Hindlimb muscle (tissue), 1 donor: Measurements from ENCODE around the gene TPRX1. TPM values are rescaled to one million over a fixed set of nuclear protein-coding genes. Genes with fewer than 3 reads are reported as not detected.
"Not testable (repeated sequence)": the region's sequence is repeated elsewhere in the genome, so short reads cannot be mapped to it uniquely, and the experiment has no call there.

Experiments
- DNase-seq: peaks from one replicate; pipeline ENCODE4 v3.0.0-alpha.2; 2013
- polyA plus RNA-seq: library from polyadenylated mRNA; unstranded; fragments of 120-200 nt; gene quantifications from one replicate; pipeline ENCODE4 v1.2.1, GENCODE V29; 2013; ENCODE audit not compliant: insufficient read length

The TPRX1 gene
- polyA plus RNA-seq, 1 donor, result not detected

- DNase-seq, result no peak
These were observed 38.6 kb downstream of the TPRX1 start for GRCh38 chr19:47765523-47766358.

DNA sequence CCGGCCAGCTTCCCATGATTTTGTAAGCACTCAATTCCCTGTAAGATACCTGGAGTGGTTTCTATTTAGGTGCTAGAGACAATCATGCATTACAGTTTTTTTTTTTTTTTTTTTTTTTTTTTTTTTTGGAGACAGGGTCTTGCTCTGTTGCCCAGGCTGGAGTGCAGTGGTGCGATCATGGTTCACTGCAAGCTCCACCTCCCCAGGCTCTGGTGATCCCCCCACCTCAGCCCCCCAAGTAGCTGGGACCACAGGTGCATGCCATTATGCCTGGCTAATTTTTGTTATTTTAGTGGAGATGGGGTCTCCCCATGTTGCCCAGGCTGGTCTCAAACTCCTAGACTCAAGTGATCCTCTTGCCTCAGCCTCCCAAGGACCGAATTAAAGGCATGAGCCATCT, 39.6 kb downstream of the TPRX1 start:
- not testable (repeated sequence) for DNase-seq

GRCh38 chr19:47762615-47763308, 41.6 kb downstream of the TPRX1 start:
- no peak for DNase-seq

DNA sequence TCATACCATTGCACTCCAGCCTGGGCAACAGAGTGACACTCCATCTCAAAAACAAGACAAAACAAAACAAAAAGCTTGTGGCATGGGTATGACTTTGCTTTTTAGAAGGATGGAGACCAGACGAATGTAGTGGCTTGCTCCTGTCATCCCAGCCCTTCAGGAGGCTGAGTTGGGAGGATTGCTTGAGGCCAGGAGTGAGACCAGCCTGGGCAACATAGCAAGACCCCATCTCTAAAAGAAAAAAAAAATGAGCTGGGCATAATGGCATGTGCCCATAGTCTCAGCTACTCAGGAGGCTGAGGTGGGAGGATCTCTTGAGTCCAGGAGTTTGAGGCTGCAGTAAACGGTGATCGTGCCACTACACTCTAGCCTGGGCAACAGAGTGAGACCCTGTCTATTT, 42.2 kb downstream of the TPRX1 start:
- DNase-seq, result no peak

DNA sequence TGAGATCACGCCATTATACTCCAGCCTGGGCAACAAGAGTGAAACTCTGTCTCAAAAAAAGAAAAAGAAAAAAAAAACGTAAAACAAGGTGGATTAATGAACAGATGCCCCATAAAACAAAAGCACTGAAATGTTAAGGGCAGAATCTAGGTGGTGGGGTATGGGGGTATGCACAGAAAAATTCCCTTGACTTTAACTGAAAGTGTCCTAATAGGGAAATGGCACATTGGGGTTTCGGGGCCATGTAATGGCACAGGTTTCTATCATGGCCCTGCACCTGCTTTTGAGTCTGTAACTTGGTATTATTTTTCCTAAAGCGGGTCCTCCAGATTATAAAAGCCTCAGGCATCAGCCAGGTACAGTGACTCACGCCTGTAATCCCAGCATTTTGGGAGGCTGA, 42.8 kb downstream of the TPRX1 start:
- DNase-seq, result no peak

GRCh38 chr19:47760632-47760999, 43.7 kb downstream of the TPRX1 start:
- DNase-seq, result no peak

DNA sequence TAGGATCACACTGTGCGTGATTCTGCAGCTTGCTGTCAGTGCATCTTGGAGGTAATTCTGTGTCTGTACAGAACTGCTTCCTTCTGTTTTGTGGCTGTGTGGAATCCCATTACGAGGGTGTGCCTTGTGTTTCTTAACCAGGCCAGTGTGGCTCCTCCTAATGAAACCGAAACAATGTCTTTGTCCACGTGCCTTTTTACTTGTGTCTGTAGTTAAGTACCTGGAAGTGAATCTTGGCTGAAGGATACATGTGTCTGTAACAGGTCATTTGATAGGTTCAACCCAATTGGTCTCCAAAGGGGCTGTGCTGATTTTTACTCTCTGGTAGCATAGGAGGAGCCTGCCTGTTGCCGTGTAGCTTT, 45.9 kb downstream of the TPRX1 start:
- no peak for DNase-seq

DNA sequence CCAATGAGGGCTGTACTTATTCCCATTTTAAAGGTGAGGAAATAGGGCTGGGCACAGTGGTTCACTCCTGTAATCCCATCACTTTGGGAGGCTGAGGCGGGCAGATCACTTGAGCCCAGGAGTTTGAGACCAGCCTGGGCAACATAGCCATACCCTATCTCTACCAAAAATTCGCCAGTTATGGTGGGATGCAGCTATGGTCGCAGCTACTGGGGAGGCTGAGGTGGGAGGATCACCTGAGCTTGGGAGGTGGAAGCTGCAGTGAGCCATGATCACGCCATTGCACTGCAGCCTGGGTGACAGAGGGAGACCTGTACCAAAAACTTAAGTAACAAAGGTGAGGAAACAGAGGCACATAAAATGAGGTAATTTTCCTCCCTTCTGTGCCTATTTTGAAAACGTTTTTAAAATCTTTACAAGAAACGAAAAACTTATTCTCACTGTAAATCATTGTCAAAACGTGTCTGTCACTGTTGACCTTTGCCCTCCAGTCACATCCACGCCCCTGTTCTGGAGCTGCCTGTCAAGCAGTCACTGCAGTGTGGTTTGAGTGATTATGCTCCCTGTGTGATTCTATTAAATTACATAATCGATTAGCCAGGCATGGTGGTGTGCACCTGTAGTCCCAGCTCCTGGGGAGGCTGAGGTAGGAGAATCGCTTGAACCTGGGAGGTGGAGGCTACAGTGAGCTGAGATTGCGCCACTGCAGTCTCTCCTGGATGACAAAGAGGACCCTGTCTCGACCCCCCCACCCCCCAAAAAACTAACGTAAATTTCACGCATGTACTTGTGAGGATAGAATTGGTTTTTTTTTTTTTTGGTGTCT, 46.5 kb downstream of the TPRX1 start:
- DNase-seq, result no peak

- no peak for DNase-seq
These were observed 47.3 kb downstream of the TPRX1 start for GRCh38 chr19:47756953-47757608.

GRCh38 chr19:47756627-47756929, 47.8 kb downstream of the TPRX1 start:
- no peak for DNase-seq

GRCh38 chr19:47755762-47756626, 48.4 kb downstream of the TPRX1 start:
- no peak for DNase-seq

DNA sequence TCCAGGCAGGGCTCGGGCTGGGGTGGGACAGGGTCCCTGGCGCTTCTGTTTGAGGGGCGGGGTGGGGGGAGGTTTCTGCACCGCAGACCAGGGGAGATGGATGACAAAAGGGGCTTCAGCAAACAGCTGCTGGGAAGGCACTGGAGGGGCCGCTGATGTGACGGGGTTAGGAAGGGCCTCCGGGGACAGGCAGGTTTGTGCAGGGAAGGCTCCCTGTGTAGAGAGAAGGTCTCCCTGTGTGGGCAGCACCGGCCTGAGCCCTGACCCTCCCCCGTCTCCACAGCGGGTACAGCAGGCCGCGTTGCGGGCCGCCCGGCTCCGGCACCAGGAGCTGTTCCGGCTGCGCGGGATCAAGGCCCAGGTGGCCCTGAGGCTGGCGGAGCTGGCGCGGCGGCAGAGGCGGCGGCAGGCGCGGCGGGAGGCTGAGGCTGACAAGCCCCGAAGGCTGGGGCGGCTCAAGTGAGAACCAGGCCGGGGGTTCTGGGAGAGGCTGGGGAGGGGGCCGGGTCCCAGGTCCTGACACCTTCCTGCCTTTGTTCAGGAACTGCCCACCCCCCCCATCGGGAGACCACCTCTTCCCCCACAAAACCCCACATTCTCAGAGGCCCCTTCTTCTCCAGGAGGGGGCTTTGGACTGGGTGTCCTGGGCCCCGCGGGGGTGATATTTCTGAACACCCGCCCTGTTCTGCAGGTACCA, 49.1 kb downstream of the TPRX1 start:
- no peak for DNase-seq

DNA sequence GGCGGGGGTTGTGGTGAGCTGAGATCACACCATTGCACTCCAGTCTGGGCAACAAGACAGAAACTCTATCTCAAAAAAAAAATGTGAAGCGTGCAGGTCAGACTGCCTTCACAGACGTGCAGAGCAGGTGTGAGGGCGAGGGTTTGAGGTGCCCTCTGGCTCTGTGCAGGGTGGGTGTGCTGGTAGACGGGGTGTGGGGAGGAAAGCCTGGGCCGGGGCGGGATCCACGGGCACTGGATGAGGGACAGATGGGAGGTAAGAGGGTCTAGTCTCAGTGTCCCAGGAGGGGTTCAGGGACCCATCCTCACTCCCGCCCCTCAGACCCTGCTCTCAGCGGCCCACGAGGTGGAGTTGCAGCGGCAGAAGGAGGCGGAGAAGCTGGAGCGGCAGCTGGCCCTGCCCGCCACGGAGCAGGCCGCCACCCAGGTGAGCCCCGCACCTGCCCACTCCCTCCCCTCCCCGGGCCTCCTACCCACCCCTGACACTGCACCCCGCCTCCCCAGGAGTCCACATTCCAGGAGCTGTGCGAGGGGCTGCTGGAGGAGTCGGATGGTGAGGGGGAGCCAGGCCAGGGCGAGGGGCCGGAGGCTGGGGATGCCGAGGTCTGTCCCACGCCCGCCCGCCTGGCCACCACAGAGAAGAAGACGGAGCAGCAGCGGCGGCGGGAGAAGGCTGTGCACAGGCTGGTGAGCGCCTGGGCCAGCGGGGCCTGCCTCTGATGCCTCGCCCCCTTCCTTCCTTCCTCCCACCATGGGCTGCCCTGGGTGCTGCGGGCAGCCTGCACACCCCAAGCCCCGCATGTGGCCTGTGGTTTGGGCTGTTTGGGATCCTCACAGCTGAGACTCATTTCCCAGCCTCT, 49.9 kb downstream of the TPRX1 start:
- no peak for DNase-seq

DNA sequence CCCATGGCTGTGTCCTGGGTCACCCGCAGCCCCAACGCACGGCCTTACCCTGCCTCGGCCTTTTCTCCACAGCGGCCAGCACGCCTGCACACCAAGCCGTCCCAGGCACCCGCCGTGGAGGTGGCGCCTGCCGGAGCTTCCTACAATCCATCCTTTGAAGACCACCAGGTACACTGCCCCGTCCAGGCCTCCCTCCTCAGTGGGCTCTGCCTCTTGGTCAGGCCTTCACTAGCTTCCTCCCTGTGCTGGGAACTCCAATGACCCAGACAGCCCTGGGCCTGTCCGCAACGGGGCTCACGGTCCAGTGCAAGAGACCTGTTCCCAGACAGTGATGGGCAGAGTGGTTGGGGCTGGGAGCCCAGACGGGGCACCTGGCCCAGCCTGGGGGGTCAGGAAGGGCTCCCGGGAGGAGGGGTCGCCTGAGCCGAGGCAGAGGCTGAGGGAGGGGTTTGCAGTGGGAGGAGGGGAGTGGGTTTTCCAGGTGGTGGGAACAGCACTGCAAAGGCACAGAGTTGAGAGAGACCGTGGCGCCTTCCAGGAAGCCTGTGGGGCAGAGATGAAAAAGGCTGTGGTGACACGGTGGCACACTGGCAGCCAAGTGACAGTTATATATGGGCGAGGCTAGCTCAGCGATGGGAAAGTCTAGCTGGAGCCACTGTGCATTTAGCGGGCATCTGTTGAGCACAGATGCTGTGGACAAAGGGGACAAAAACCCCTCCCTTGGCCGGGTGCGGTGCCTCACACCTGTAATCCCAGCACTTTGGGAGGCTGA, 51.7 kb downstream of the TPRX1 start:
- DNase-seq, result no peak

Other genes with a start within 250 kb of the TPRX1 start
- 0.12 TPM for gene ZNF541, start 231.4 kb downstream of the TPRX1 start, polyA plus RNA-seq
- 13.4 TPM for gene BICRA, start 195.4 kb downstream of the TPRX1 start, polyA plus RNA-seq
- 147 TPM for gene EHD2, start 91.1 kb downstream of the TPRX1 start, polyA plus RNA-seq
- gene NOP53, start 59.0 kb downstream of the TPRX1 start, polyA plus RNA-seq, result 583 TPM
- 941 TPM for gene SELENOW, start 25.8 kb downstream of the TPRX1 start, polyA plus RNA-seq
- gene CRX, start 17.4 kb upstream of the TPRX1 start, polyA plus RNA-seq, result not detected
- not detected for gene TPRX2, start 54.7 kb upstream of the TPRX1 start, polyA plus RNA-seq
- not detected for gene SULT2A1, start 81.8 kb upstream of the TPRX1 start, polyA plus RNA-seq
- gene BSPH1, start 187.6 kb upstream of the TPRX1 start, polyA plus RNA-seq, result not detected
- not detected for gene ELSPBP1, start 190.1 kb upstream of the TPRX1 start, polyA plus RNA-seq
- not detected for gene CABP5, start 239.5 kb upstream of the TPRX1 start, polyA plus RNA-seq